Motor neuron (in vitro differentiated cells): ENCODE data around the gene GPI. TPM values are rescaled to one million over a fixed set of nuclear protein-coding genes. Genes with fewer than 3 reads are reported as not detected.
"Not testable (repeated sequence)": the region's sequence is repeated elsewhere in the genome, so short reads cannot be mapped to it uniquely, and the experiment has no call there.

Experiments
- ATAC-seq, 8 experiments: fragments of 200-7000 bp; cut with Tn5 transposase; replicated peaks in 6 of 8; 2 replicates each; pipeline ENCODE4 v1.8.0; 2021; ENCODE audit warnings: mild to moderate bottlenecking in 8 of 8, moderate library complexity in 8 of 8
- H3K27ac ChIP-seq, 2 donors: fragments of 250-450 bp; sonication (Bioruptor Pico); 2 replicates each; pipeline ENCODE4 v1.9.0; 2021; ENCODE audit warnings: antibody characterized with exemption in 2 of 2, mild to moderate bottlenecking in 2 of 2, moderate library complexity in 1 of 2
- H3K4me1 ChIP-seq, 2 donors: fragments of 250-450 bp; sonication (Bioruptor Pico); replicated peaks in 1 of 2; 2 replicates each; pipeline ENCODE4 v1.6.1; 2021; ENCODE audit warnings: antibody characterized with exemption in 2 of 2, mild to moderate bottlenecking in 2 of 2, moderate library complexity in 1 of 2
- H3K4me3 ChIP-seq, 5 donors: fragments of 250-450 bp; sonication (Bioruptor Pico); 2 replicates each; pipeline ENCODE4 v1.9.0; 2021; ENCODE audit warnings: antibody characterized with exemption in 5 of 5, mild to moderate bottlenecking in 5 of 5, moderate library complexity in 4 of 5
- WGBS, 10 experiments: fragments of 450-650 bp; shearing (Covaris generic); methylation state at CpG; one replicate each; pipeline ENCODE4 v1.0.0; 2022; 5-methylcytosine and 5-hydroxymethylcytosine counted together
- in situ Hi-C, 9 experiments: fragments of 400-800 bp; cut with MboI; loops; one replicate each; pipeline ENCODE4 v1.15.0; 2021; ENCODE audit warnings: low sequenced_read_pairs in 9 of 9, low pct_unique_long_range_greater_than_20kb in 2 of 9; ENCODE audit not compliant: unreplicated experiment in 9 of 9
- total RNA-seq, 8 experiments: library from RNA; unstranded; fragments of 300-600 nt; gene quantifications; 2 replicates each; pipeline versions ENCODE4 v1.2.3 to v1.2.4, GENCODE V29; 2022

Gene GPI
- total RNA-seq, 8 experiments from 2014 or later, result 124 to 391 (median 200) TPM

GRCh38 chr19:34380639-34381241 lies 15.7 kb downstream of the GPI start:
- in situ Hi-C loops, result no loop called here
- Histone ChIP-seq H3K4me3 (no peak overlapping the region), H3K4me1 (no peaks in the 10 kb centered on the region), H3K27ac (no peak overlapping the region)
- 79 to 100% (median 100%) methylated on average over 1 to 2 of the region's 5 CpGs; no CpG with 5 or more reads in 7 of the 10 experiments for WGBS, 10 experiments
- ATAC-seq, result no peak

- Histone ChIP-seq H3K4me3 (no peak overlapping the region), H3K4me1 (no peaks in the 10 kb centered on the region), H3K27ac (no peak overlapping the region)
- in situ Hi-C loops, result no loop called here
- 91 to 100% (median 96%) methylated on average over 2 to 6 of the region's 14 CpGs; no CpG with 5 or more reads in 4 of the 10 experiments for WGBS, 10 experiments
- ATAC-seq, result no peak
Measured at GRCh38 chr19:34381399-34382251, 16.6 kb downstream of the GPI start.

- whole genome bisulfite sequencing, 10 experiments, result 83 to 100% (median 100%) methylated on average over 1 to 2 of the region's 4 CpGs; no CpG with 5 or more reads in 5 of the 10 experiments
- in situ Hi-C loops, result no loop called here
- Histone ChIP-seq H3K27ac (no peak overlapping the region), H3K4me1 (no peaks in the 10 kb centered on the region), H3K4me3 (no peak overlapping the region)
- no peak for ATAC-seq
Measured at GRCh38 chr19:34382471-34382870, 17.5 kb downstream of the GPI start.

- in situ Hi-C loops, result no loop called here
- no peaks in the 10 kb centered on the region for H3K4me1 ChIP-seq
- ATAC-seq, result no peak
- 100% methylated on average over 1 to 4 of the region's 5 CpGs; no CpG with 5 or more reads in 6 of the 10 experiments for WGBS, 10 experiments
- no peak overlapping the region for H3K4me3 ChIP-seq
- no peak overlapping the region for H3K27ac ChIP-seq
Measured at GRCh38 chr19:34383599-34383998, 18.6 kb downstream of the GPI start.

GRCh38 chr19:34386645-34387445 lies 21.8 kb downstream of the GPI start:
- Histone ChIP-seq H3K27ac (no peak overlapping the region), H3K4me3 (no peak overlapping the region), H3K4me1 (no peaks in the 10 kb centered on the region)
- ATAC-seq, result peak in 1 of 8 experiments; percentile 6
- 82 to 100% (median 98%) methylated on average over 1 to 7 of the region's 9 CpGs; no CpG with 5 or more reads in 2 of the 10 experiments for WGBS, 10 experiments
- in situ Hi-C loops, result no loop called here

- in situ Hi-C loops, result no loop called here
- no peak overlapping the region for H3K27ac ChIP-seq
- no peaks in the 10 kb centered on the region for H3K4me1 ChIP-seq
- 67 to 100% (median 100%) methylated on average over 1 of the region's 1 CpG; no CpG with 5 or more reads in 7 of the 10 experiments for WGBS, 10 experiments
- no peak for ATAC-seq
- H3K4me3 ChIP-seq, result no peak overlapping the region
Measured at GRCh38 chr19:34387446-34387810, 22.4 kb downstream of the GPI start.

GRCh38 chr19:34388745-34389144 lies 23.7 kb downstream of the GPI start:
- WGBS, 10 experiments, result 92 to 100% (median 100%) methylated on average over 1 to 2 of the region's 2 CpGs; no CpG with 5 or more reads in 6 of the 10 experiments
- not testable (repeated sequence) for ATAC-seq

GRCh38 chr19:34391813-34392212 lies 26.8 kb downstream of the GPI start:
- Histone ChIP-seq H3K4me1 (no peaks in the 10 kb centered on the region), H3K27ac (no peak overlapping the region), H3K4me3 (no peak overlapping the region)
- in situ Hi-C loops, result no loop called here
- ATAC-seq, result no peak

More at GRCh38 chr19:34388745-34389144, 23.7 kb downstream of the GPI start:
- H3K4me3 ChIP-seq, H3K4me1 ChIP-seq, H3K27ac ChIP-seq, in situ Hi-C loops: not testable (repeated sequence)

GRCh38 chr19:34393031-34393430 lies 28.0 kb downstream of the GPI start:
- no peak for ATAC-seq
- in situ Hi-C loops, result no loop called here
- WGBS, 10 experiments, result no CpG with 5 or more reads among the region's 11 CpGs

GRCh38 chr19:34393629-34394028 lies 28.6 kb downstream of the GPI start:
- no peak overlapping the region for H3K27ac ChIP-seq
- no peak for ATAC-seq
- no peak overlapping the region for H3K4me3 ChIP-seq
- no peaks in the 10 kb centered on the region for H3K4me1 ChIP-seq
- in situ Hi-C loops, result no loop called here
- WGBS, 10 experiments, result no CpG with 5 or more reads among the region's 14 CpGs

More at GRCh38 chr19:34393031-34393430, 28.0 kb downstream of the GPI start:
- H3K4me1 ChIP-seq, result no peaks in the 10 kb centered on the region
- H3K4me3 ChIP-seq, result no peak overlapping the region
- no peak overlapping the region for H3K27ac ChIP-seq

- H3K27ac ChIP-seq, result no peak overlapping the region
- 100% methylated on average over 1 of the region's 1 CpG; no CpG with 5 or more reads in 9 of the 10 experiments for WGBS, 10 experiments
- in situ Hi-C loops, result no loop called here
- H3K4me3 ChIP-seq, result no peak overlapping the region
- no peak for ATAC-seq
- H3K4me1 ChIP-seq, result no peaks in the 10 kb centered on the region
Measured at GRCh38 chr19:34397853-34398252, 32.9 kb downstream of the GPI start.

- 60% methylated on average over 2 of the region's 9 CpGs; no CpG with 5 or more reads in 9 of the 10 experiments for WGBS, 10 experiments
- no peak for ATAC-seq
- no peak overlapping the region for H3K4me3 ChIP-seq
- no peak overlapping the region for H3K27ac ChIP-seq
- in situ Hi-C loops, result no loop called here
- no peaks in the 10 kb centered on the region for H3K4me1 ChIP-seq
Measured at GRCh38 chr19:34399886-34400285, 34.9 kb downstream of the GPI start.

- H3K4me1 ChIP-seq, H3K4me3 ChIP-seq, ATAC-seq, in situ Hi-C loops, H3K27ac ChIP-seq: not testable (repeated sequence)
- WGBS, 10 experiments, result 70 to 100% (median 97%) methylated on average over 1 to 8 of the region's 8 CpGs; no CpG with 5 or more reads in 2 of the 10 experiments
Measured at GRCh38 chr19:34400844-34401243, 35.8 kb downstream of the GPI start.
